Upper lobe of left lung (tissue), 4 donors: ENCODE data around the gene FLT4.

Source experiments
- CTCF ChIP-seq, 6 experiments: fragments of 450-650 bp in 4 of 6; fragments of 200-600 bp in 2 of 6; sonication (generic) in 2 of 6; IDR thresholded peaks; one replicate each; pipeline ENCODE4 v1.5.1; 2016 to 2019; ENCODE audit warnings: antibody characterized with exemption in 6 of 6
- EP300 ChIP-seq, 4 donors: sonication (generic); formaldehyde crosslinking; IDR thresholded peaks; one replicate each; pipeline ENCODE4 v1.5.1; 2017; ENCODE audit warnings: antibody characterized with exemption in 4 of 4, control low read depth in 2 of 4
- POLR2A ChIP-seq, 4 donors: fragments of 450-650 bp; IDR thresholded peaks; one replicate each; pipeline ENCODE4 v1.5.1; 2016 to 2017; ENCODE audit warnings: antibody characterized with exemption in 4 of 4, mild to moderate bottlenecking in 2 of 4
- POLR2AphosphoS5 ChIP-seq, 2 donors: sonication (generic); formaldehyde crosslinking; IDR thresholded peaks; one replicate each; pipeline ENCODE4 v1.5.1; 2017; ENCODE audit warnings: antibody characterized with exemption in 2 of 2

GRCh38 chr5:180594311-180595045 lies 54.9 kb downstream of the FLT4 start:
- TF ChIP-seq POLR2A (IDR thresholded peaks at IDR 0.05), result no peak
- TF ChIP-seq CTCF (IDR thresholded peaks at IDR 0.05), result no peak
- TF ChIP-seq POLR2AphosphoS5 (IDR thresholded peaks at IDR 0.05), result no peak
- TF ChIP-seq EP300 (IDR thresholded peaks at IDR 0.05), result no peak
